HCT116 (cell line): ENCODE data around the gene DOK6.

Source experiments
- ELF1 ChIP-seq: IDR thresholded peaks from 2 replicates; pipeline ENCODE4 v1.6.1; 2012; ENCODE audit warnings: low read depth, borderline replicate concordance
- JUND ChIP-seq: IDR thresholded peaks from 2 replicates; pipeline ENCODE4 v1.6.1; 2012
- POLR2A ChIP-seq: IDR thresholded peaks from 2 replicates; pipeline ENCODE4 v1.7.0; 2011; ENCODE audit warnings: borderline replicate concordance; ENCODE audit not compliant: insufficient read depth, insufficient read length; ENCODE audit errors: extremely low read depth
- POLR2AphosphoS5 ChIP-seq: IDR thresholded peaks from 2 replicates; pipeline ENCODE4 v1.6.1; 2011; ENCODE audit warnings: mild to moderate bottlenecking, low read depth, low read length, moderate library complexity
- SIN3A ChIP-seq: IDR thresholded peaks from 2 replicates; pipeline ENCODE4 v1.6.1; 2012; ENCODE audit warnings: low read depth
- TCF7L2 ChIP-seq: IDR thresholded peaks from 2 replicates; pipeline ENCODE4 v1.7.0; 2011; ENCODE audit warnings: borderline replicate concordance, inconsistent platforms; ENCODE audit not compliant: insufficient read depth, insufficient read length; ENCODE audit errors: extremely low read depth
- YY1 ChIP-seq: IDR thresholded peaks from 2 replicates; pipeline ENCODE4 v1.6.1; 2011; ENCODE audit warnings: low read length, low read depth, moderate library complexity, mild to moderate bottlenecking; ENCODE audit not compliant: insufficient replicate concordance; ENCODE audit errors: extremely low read depth
- ZNF274 ChIP-seq: fragments of 200-500 bp; sonication (Bioruptor generic); IDR thresholded peaks from 2 replicates; pipeline ENCODE4 v1.6.1; 2014; ENCODE audit warnings: mild to moderate bottlenecking, low read depth, low read length, inconsistent platforms
- TF ChIP-seq, protein P1 (sequence below), 3 experiments: fragments of 200-600 bp in 1 of 3; sonication (generic) in 1 of 3; IDR thresholded peaks in 2 of 3; conservative IDR thresholded peaks in 1 of 3; 2 replicates each; pipeline ENCODE4 v1.5.1; 2012 to 2017; ENCODE audit warnings: low read depth in 2 of 3, low read length in 2 of 3, antibody characterized with exemption in 1 of 3, borderline replicate concordance in 1 of 3, control low read depth in 1 of 3, mild to moderate bottlenecking in 1 of 3, mixed read lengths in 1 of 3, mixed run types in 1 of 3, moderate library complexity in 1 of 3; ENCODE audit not compliant: insufficient read depth in 1 of 3
- TF ChIP-seq, protein P2 (sequence below): IDR thresholded peaks from 2 replicates; pipeline ENCODE4 v1.6.1; 2012

DNA sequence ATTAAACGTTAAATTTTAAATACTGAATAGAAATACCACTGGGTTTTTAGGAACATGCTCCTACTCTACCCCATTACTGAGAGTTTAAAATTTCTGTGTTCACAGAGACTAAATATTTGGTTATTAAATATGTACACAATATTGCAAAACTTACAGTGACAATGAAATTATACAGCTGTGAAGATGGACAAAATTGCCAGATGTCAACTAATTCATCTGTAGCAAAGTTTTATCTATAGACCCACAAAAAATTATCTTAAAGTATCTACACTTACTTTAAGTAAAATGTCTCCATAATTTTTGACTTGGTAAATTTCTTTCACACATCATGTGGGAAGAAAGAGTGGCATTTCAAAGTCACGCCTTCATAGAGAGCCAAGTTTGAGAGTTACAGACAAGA is 333.8 kb downstream of the DOK6 start:
- TF ChIP-seq, protein P1, sequence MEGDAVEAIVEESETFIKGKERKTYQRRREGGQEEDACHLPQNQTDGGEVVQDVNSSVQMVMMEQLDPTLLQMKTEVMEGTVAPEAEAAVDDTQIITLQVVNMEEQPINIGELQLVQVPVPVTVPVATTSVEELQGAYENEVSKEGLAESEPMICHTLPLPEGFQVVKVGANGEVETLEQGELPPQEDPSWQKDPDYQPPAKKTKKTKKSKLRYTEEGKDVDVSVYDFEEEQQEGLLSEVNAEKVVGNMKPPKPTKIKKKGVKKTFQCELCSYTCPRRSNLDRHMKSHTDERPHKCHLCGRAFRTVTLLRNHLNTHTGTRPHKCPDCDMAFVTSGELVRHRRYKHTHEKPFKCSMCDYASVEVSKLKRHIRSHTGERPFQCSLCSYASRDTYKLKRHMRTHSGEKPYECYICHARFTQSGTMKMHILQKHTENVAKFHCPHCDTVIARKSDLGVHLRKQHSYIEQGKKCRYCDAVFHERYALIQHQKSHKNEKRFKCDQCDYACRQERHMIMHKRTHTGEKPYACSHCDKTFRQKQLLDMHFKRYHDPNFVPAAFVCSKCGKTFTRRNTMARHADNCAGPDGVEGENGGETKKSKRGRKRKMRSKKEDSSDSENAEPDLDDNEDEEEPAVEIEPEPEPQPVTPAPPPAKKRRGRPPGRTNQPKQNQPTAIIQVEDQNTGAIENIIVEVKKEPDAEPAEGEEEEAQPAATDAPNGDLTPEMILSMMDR (IDR thresholded peaks at IDR 0.05 in 2 of 3, conservative IDR thresholded peaks at IDR 0.05 in 1 of 3; ENCODE audit: borderline replicate concordance in 1 of 3, insufficient read depth in 1 of 3, low read depth in 2 of 3, low read length in 2 of 3), result no peak
- TF ChIP-seq POLR2AphosphoS5 (no peak), SIN3A (no peak), POLR2A (no peak), YY1 (no peak), ZNF274 (no peak), JUND (no peak), ELF1 (no peak), TCF7L2 (no peak)
- TF ChIP-seq, protein P2, sequence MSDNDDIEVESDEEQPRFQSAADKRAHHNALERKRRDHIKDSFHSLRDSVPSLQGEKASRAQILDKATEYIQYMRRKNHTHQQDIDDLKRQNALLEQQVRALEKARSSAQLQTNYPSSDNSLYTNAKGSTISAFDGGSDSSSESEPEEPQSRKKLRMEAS, result no peak
